ENCODE measurements around the gene PTPN12.
A peak's percentile ranks its signal among the peaks of the same experiment; 100 is the strongest.
"Not testable (repeated sequence)": the region's sequence is repeated elsewhere in the genome, so short reads cannot be mapped to it uniquely, and the experiment has no call there.

PTPN12 gene

DNA sequence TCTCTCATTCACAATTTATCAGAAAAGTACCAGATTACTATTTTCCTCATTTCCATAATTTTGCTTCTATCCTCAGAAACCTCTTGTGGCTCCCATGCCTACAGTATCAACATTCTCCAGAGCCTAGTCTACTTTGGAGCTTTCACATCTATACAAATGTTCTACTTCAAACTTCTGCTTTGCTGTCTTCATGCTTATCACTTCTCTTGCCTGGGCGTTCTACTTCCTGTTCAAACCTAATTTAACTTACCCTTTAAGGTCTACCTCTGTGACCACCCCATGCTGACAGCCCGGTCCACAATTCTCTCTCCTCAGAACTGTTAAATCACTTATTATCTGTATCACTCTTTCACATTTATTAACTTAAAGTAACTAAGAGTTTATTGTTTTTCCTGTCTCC lies 6.1 kb upstream of the PTPN12 start:
- H3K4me1 Mint-ChIP-seq: peaks cover 14% of the 10 kb centered on the region
- H3K4me3 Mint-ChIP-seq: no peak overlapping the region
- DNase-seq (no peak), ATAC-seq (no peak)
- H3K27ac Mint-ChIP-seq: peak overlapping the region; percentile 58
- H3K27me3 Mint-ChIP-seq: no peaks in the 10 kb centered on the region
- H3K36me3 Mint-ChIP-seq (ENCODE audit: low read depth): no peaks in the 10 kb centered on the region
- no peaks in the 10 kb centered on the region for H3K9me3 Mint-ChIP-seq

DNA sequence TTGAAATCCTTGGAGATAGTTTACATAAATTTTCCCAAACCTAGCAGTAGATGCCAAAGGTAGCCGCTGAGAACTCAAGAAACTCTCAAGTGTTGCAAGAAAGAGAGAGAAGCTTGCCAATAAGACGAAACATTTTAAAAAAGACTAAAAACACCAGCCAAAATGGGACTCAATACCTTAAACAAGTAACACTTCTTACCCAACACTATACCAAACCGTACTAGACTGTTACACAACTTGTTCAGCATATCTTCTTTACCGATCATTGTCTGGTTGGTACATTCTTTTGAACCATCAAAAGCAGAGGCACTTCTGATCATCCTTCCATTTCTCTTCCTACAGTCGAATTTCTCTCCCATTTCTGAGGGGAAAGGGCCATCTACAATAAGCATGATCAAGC lies 4.8 kb upstream of the PTPN12 start:
- H3K36me3 Mint-ChIP-seq (ENCODE audit: low read depth): no peaks in the 10 kb centered on the region
- H3K27ac Mint-ChIP-seq: no peak overlapping the region
- no peak overlapping the region for H3K4me3 Mint-ChIP-seq
- H3K4me1 Mint-ChIP-seq: peaks cover 14% of the 10 kb centered on the region
- no peak for DNase-seq
- H3K9me3 Mint-ChIP-seq: no peaks in the 10 kb centered on the region
- ATAC-seq: no peak
- no peaks in the 10 kb centered on the region for H3K27me3 Mint-ChIP-seq

DNA sequence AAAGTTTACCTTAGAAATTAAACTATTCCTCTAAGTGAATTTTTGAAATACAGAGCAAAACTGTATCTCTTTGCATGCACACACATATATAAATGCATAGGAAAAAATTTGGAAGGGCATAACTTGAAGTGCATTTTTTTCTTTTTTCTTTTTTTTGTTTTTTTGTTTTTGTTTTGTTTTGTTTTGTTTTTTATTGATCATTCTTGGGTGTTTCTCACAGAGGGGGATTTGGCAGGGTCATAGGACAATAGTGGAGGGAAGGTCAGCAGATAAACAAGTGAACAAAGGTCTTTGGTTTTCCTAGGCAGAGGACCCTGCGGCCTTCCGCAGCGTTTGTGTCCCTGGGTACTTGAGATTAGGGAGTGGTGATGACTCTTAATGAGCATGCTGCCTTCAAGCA lies 4.4 kb upstream of the PTPN12 start:
- H3K27ac Mint-ChIP-seq; H3K27me3 Mint-ChIP-seq; H3K9me3 Mint-ChIP-seq; H3K4me3 Mint-ChIP-seq; DNase-seq; H3K36me3 Mint-ChIP-seq (ENCODE audit: low read depth); ATAC-seq: not testable (repeated sequence)
- peaks cover 14% of the 10 kb centered on the region for H3K4me1 Mint-ChIP-seq

DNA sequence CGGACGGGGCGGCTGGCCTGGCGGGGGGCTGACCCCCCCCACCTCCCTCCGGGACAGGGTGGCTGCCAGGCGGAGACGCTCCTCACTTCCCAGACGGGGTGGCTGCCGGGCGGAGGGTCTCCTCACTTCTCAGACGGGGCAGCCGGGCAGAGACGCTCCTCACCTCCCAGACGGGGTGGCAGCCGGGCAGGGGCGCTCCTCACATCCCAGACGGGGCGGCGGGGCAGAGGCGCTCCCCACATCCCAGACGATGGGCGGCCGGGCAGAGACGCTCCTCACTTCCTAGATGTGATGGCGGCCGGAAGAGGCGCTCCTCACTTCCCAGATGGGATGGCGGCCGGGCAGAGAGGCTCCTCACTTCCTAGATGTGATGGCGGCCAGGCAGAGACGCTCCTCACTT lies 3.0 kb upstream of the PTPN12 start:
- not testable (repeated sequence) for H3K27me3 Mint-ChIP-seq; H3K4me3 Mint-ChIP-seq; ATAC-seq; H3K36me3 Mint-ChIP-seq (ENCODE audit: low read depth); DNase-seq; H3K9me3 Mint-ChIP-seq; H3K27ac Mint-ChIP-seq
- peaks cover 16% of the 10 kb centered on the region for H3K4me1 Mint-ChIP-seq

DNA sequence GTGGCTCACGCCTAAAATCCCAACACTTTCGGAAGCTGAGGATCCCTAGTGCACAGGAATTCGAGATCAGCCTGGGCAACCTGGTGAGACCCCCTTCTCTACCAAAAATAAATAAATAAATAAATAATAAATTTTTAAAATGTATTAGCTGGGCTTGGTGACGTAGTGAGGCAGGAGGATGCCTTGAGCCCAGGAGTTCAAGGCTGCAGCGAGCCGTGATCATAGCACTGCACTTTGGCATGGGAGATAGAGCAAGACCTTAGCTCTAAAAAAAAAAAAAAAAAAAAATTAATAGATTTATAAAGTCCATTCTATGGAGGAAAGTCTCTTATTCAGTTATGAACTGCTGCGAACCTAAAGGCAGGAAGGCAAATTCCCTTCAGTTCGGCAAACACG lies 1.1 kb upstream of the PTPN12 start:
- Mint-ChIP-seq H3K4me1 (peaks cover 16% of the 10 kb centered on the region), H3K27me3 (peaks cover 2% of the 10 kb centered on the region), H3K36me3 (ENCODE audit: low read depth) (no peaks in the 10 kb centered on the region), H3K27ac (no peak overlapping the region), H3K9me3 (no peaks in the 10 kb centered on the region), H3K4me3 (peak overlapping the region; percentile 95)
- DNase-seq: no peak
- no peak for ATAC-seq

DNA sequence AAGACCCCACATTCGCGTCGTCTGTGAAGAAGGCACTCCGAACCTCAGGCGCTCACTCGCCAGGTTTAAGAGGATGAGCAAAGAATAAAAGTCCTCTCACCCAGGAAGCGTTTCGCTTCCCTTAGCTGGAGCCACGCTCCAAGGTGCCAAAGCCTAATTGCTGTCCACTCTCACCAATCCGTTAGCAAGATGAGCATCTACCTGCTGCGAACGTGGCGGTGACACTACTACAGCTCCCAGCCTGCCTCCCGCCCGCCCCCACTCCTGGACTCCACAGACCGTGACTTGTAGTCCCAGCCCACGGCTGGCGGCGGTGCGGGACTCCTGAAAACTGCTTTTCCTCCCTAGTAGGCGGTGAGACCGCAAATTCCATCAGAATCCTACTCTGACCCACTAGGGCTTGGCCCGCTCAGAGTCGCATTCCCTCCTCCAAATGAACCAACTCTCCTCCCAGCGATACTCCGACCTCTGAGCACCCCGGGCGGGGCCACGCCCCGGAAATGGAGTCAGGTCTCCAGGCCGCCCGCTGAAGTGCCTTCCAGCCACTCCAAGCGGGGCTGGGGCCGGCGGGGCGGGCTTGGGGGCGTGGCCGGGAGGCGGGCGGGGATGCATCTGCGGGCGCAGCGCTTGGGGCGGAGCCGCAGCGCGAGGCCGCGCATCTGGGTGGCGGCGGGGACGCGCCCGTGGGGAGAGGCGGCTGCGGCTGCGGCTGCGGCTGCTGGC lies 521 bp upstream of the PTPN12 start:
- Mint-ChIP-seq H3K27ac (peak overlapping the region; percentile 85), H3K9me3 (no peaks in the 10 kb centered on the region), H3K36me3 (ENCODE audit: low read depth) (no peaks in the 10 kb centered on the region), H3K27me3 (peaks cover 2% of the 10 kb centered on the region), H3K4me3 (peak overlapping the region; percentile 95), H3K4me1 (peaks cover 14% of the 10 kb centered on the region)
- DNase-seq: peak; percentile 98
- ATAC-seq: peak; percentile 99

DNA sequence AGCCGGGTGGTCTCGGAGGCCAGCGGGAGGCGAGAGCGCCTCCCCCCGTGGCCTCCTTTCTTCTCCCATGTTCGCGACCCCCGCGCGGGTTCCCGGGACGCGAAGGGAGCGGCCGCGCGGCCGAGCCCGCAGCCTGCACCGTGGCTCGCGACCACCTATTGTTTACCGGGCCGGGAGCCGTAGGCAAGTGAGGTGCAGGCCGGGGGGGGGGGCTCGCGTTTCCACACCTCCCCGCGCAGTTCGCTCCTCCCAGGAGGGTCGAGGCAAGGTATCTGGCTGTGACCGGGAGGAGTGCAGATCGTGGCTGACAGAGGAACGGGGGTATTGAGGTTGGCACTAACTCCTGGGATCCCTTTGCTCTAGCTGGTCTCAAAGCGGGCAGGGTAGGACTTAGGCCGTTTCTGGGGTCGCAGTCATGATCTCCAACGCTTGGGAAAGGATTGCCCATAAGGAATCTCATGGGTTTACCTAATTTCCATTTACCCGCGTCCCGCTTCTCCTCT lies 734 bp downstream of the PTPN12 start:
- Mint-ChIP-seq H3K4me1 (peaks cover 25% of the 10 kb centered on the region), H3K4me3 (peak overlapping the region; percentile 86), H3K27ac (peak overlapping the region; percentile 54), H3K9me3 (no peaks in the 10 kb centered on the region), H3K27me3 (peaks cover 2% of the 10 kb centered on the region), H3K36me3 (ENCODE audit: low read depth) (no peaks in the 10 kb centered on the region)
- ATAC-seq: no peak
- peak; percentile 36 for DNase-seq

DNA sequence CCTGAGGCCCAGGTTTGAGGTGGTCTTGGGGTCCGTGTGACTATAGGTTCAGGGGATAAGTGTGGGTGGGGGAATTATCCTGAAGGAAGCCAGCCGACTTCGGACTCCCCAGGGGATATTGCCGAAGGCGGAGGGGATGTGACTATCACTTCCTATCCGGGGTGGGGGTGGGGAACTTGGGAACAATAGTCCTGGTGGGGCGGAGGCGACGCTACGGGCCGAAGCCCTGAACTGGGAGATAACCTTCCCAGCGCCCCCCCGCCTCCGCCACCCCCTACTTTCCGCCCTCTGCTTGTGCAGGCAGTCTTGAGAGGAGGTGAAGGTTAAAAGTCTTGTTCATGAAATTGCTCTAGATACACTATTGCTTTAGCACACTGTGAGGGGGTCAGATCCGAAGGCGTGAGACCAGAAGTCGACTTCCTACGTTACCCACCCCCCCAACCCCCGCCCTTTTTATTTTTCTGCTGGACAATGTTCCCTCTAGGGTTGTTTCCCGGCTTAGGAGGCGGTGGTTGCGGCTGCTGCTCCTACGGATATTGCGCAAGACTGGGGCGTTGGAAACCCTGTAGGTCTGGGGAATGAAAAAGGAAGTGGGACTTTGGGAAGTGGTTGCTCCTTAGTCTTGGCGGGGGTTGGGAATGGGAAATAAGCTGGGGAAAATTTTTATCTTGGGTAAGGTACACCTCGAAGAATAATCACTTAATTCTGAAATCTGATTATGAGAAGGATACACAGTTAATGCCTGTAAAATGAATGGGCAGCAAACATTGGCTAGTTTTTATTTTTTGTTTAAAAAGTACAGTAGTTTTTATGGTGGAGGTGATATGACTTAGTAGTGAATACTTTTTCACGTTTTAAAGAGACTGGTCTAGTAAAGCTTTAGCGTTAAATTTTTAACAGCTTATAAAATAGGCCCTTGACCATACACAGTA lies 1.5 kb downstream of the PTPN12 start:
- Mint-ChIP-seq H3K36me3 (ENCODE audit: low read depth) (no peaks in the 10 kb centered on the region), H3K4me1 (peaks cover 28% of the 10 kb centered on the region), H3K27ac (peak overlapping the region; percentile 54), H3K4me3 (peak overlapping the region; percentile 86), H3K27me3 (peaks cover 2% of the 10 kb centered on the region), H3K9me3 (no peaks in the 10 kb centered on the region)
- DNase-seq: peak; percentile 12
- no peak for ATAC-seq

DNA sequence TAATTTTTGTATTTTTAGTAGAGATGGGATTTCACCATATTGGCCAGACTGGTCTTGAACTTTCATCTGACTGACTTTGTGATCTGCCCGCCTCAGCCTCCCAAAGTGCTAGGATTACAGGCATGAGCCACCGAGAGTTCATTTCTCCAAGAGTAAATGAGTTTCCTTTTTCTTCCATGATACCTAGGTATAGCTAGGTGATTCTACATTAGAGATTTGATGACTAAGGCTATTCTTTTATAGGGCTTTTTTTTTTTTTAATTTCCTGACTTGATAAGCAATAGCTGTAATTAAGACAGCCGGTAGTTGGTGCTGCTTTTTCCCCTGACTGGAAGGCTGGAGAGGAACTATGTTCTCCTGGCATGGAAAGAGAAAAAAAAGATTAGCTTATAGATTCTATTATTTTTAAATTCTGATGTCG lies 3.3 kb downstream of the PTPN12 start:
- Mint-ChIP-seq H3K9me3 (no peaks in the 10 kb centered on the region), H3K36me3 (ENCODE audit: low read depth) (no peaks in the 10 kb centered on the region), H3K27ac (no peak overlapping the region), H3K4me1 (peaks cover 37% of the 10 kb centered on the region), H3K27me3 (peaks cover 2% of the 10 kb centered on the region), H3K4me3 (no peak overlapping the region)
- ATAC-seq (no peak), DNase-seq (no peak)

DNA sequence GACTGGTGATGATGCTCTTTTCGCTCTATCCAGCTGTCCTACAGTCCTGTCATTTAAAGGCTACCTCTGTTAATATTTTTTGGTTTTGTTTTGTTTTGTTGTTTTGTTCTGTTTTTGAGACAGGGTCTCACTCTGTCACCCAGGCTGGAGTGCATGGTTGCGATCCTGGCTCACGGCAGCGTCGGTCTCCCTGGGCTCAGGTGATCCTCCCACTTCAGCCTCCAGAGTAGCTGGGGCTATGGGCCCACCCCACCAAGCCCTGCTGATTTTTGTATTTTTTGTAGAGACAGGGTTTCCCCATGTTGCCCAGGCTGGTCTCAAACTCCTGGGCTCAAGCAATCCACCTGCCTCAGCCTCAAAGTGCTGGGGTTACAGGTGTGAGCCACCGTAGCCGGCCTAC lies 3.9 kb downstream of the PTPN12 start:
- DNase-seq; H3K27ac Mint-ChIP-seq; H3K9me3 Mint-ChIP-seq; ATAC-seq; H3K4me3 Mint-ChIP-seq; H3K27me3 Mint-ChIP-seq; H3K36me3 Mint-ChIP-seq (ENCODE audit: low read depth): not testable (repeated sequence)
- peaks cover 35% of the 10 kb centered on the region for H3K4me1 Mint-ChIP-seq

DNA sequence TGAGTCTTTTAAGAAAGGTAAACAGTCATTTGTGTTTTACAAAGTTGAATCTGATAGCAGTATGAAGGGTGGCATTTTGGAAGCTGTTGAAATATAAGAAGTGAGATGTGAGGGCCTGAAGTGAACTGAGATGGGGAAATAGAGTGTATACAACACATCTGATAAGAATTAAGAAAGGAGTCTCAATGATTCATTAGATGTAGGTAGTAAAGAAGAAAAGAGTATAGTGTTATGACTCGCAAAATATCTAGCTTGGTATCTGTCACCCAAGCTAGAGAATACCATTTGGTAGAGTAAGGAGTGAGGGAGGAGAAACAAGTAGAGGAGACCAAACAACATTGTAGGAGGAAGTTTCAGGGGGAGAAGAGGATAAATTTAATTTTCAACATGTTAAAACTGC lies 5.3 kb downstream of the PTPN12 start:
- peak; percentile 22 for ATAC-seq
- DNase-seq: no peak
- Mint-ChIP-seq H3K27me3 (peaks cover 2% of the 10 kb centered on the region), H3K27ac (no peak overlapping the region), H3K36me3 (ENCODE audit: low read depth) (no peaks in the 10 kb centered on the region), H3K4me3 (no peak overlapping the region), H3K9me3 (no peaks in the 10 kb centered on the region), H3K4me1 (peaks cover 39% of the 10 kb centered on the region)

DNA sequence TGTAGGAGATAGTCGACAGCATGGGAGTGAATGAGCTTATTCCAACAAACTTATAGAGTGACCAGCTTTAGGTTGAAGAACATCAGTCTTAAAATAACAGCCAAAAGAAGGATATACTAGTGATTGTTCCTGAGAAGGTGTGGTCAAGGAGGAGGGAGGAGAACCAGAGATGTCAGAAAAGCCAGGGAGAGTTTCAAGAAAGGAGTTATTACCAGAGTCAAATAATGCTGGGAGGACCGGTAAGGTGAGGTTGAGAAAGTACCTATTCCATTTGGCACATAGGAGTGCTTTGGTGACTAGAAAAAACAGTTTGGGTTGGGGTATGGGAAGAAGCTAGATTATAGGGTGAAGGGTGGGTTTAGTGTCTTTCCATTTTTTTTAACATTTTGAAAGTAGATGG lies 5.8 kb downstream of the PTPN12 start:
- ATAC-seq (no peak), DNase-seq (no peak)
- Mint-ChIP-seq H3K4me3 (no peak overlapping the region), H3K27me3 (peaks cover 2% of the 10 kb centered on the region), H3K27ac (no peak overlapping the region), H3K36me3 (ENCODE audit: low read depth) (no peaks in the 10 kb centered on the region), H3K4me1 (peaks cover 39% of the 10 kb centered on the region), H3K9me3 (no peaks in the 10 kb centered on the region)

DNA sequence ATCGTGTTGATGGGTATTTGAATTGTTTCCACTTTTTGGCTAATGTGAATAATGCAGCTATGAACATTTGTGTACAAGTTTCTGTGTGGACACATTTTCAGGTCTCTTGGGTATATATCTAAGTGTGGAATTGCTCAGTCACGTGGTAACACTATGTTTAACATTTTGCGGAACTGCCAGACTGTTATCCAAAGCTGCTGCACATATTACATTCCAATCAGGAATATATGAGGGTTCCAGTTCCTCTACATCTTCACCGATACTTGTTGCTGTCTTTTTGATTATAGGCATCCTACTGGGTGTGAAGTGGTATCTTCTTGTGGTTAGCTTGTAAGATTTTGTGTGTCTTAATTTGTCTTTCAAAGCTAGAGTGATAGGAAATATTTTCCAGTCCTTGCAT lies 6.8 kb downstream of the PTPN12 start:
- H3K4me3 Mint-ChIP-seq: no peak overlapping the region

DNA sequence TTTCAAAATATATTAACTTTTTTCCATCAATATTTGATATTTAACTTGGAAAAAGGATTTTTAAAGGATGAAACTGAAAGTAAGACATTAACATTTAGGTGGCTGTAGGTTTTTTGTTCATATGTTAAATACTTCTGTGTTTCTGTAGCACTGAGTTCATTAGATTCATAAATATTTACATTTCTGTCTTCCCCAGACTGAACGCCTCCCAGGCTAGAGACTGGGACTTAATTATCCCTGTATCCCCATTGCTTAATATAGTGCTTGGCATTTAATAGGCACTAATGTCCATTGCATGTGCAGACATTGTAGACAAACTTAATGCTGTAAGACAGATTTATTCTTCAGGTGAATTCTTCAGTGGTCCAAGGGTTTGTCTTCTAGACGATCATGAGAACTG lies 7.4 kb downstream of the PTPN12 start:
- ATAC-seq (no peak), DNase-seq (no peak)
- H3K9me3 Mint-ChIP-seq: no peaks in the 10 kb centered on the region
- H3K27ac Mint-ChIP-seq: no peak overlapping the region
- H3K4me1 Mint-ChIP-seq: peaks cover 37% of the 10 kb centered on the region
- H3K36me3 Mint-ChIP-seq (ENCODE audit: low read depth): no peaks in the 10 kb centered on the region
- no peak overlapping the region for H3K4me3 Mint-ChIP-seq
- no peaks in the 10 kb centered on the region for H3K27me3 Mint-ChIP-seq

More for the DNA sequence above, 6.8 kb downstream of the PTPN12 start:
- DNase-seq (no peak), ATAC-seq (no peak)
- Mint-ChIP-seq H3K27me3 (no peaks in the 10 kb centered on the region), H3K36me3 (ENCODE audit: low read depth) (no peaks in the 10 kb centered on the region), H3K27ac (no peak overlapping the region), H3K9me3 (no peaks in the 10 kb centered on the region), H3K4me1 (peaks cover 37% of the 10 kb centered on the region)

DNA sequence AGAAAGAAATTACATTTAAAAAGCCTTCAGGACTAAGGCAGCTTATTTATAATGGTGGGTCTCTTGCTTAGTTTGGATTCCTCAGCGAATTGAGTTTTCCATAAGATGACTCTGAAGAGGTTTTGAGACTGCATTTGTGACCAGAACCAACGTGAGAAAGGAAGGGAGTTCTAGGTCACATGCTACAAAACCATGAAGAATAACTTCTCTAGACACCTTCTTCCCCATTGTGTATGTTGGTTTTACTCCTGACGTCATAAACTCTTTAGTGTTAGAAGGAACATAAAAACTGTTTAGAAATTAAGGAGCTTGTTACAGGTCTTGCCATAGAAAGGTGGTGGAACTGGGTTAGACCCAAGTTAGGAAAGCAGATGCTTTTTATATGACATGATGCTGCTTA lies 11.1 kb downstream of the PTPN12 start:
- Mint-ChIP-seq H3K36me3 (ENCODE audit: low read depth) (no peaks in the 10 kb centered on the region), H3K9me3 (no peaks in the 10 kb centered on the region), H3K27me3 (no peaks in the 10 kb centered on the region), H3K4me1 (peaks cover 31% of the 10 kb centered on the region), H3K27ac (no peak overlapping the region), H3K4me3 (no peak overlapping the region)
- no peak for DNase-seq
- no peak for ATAC-seq
